ENCODE measurements around the gene AFF1.
"Not testable (repeated sequence)": the region's sequence is repeated elsewhere in the genome, so short reads cannot be mapped to it uniquely, and the experiment has no call there.

Gene AFF1

DNA sequence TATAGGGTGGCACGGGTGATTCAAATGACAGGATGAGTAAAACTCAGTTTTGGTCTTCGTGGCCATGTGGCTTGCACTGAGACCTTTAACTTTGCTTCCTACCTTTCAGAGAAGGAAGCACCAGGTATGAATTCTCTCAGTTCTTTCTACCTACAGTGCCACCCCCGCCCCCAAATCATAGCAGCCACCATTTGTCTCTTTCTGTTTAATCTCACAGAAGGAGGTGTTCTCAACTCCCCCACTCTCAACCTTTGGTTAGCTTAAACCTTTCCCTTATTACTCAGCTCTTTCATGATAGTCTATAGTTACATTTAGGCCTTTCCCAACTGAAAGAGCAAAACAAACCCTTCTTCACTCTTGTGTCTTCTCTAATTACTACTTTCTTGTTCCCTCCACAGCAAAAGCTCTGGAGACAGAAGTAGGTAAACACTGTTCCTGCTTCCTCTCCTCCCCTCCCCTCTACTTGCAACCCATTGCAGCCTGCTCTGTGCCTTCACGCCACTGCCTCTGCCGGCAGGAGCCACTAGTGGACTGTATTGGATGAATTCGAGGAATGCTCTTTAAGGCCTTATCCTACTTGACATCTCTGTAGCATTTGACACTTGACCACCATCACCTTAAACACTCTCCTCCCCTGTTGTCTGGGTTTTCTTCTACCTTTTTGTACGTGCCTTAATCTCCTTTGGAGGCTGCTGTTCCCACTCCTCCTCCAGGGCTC is 123.7 kb downstream of the AFF1 start:
- DNase-seq: peak; percentile 65

DNA sequence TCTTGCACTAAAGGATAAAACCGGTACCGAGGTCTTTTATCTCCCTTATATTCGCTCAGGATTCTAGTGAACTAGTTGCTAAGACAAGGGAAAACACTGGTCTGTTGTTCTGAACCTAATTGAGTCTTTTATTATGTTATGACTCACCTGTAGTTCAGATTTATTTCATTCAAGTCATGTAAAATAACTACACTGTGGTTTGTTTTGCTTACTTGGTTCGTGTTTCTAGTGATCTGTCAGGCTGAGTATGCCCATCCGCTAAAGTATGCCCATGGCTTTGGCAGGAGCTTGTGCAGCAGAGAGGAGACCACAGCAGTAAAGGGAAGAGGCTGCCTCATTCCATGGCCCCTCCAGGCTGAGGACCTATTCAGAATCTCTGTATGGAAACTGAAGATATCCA is 126.1 kb downstream of the AFF1 start:
- no peak for DNase-seq

GRCh38 chr4:87065021-87065420 is 130.2 kb downstream of the AFF1 start:
- DNase-seq: no peak

DNA sequence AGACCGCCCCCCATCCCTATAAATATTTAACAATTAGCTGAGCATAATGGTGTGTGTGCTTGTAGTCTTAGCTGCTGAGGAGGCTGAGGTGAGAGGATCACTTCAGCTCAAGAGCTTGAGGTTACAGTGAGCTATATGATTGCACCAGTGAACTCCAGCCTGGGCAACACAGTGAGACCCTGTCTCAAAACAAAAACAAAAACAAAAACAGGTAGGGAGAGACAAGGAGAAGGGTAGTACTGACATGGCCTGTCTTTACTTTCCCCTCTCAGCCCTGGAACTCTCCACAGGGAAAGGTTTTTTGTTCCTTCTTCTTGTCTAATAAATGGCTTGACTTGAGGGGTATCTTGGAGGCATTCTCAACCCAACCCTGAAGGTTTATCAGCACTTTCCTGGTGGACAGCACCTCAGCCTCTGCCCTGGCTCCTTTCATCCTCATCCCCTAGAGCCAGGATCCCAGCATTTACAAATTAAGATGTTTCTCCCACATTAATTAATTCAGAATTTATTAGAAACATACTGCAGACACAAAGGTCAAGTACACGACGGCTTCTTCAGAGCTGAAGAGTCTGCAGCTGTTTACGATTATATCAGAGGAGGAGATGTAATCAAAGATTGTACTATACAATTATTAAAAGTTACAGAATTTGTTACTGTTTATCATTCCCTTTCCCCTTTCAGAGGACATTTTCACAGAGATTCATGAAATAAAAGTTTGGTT is 131.8 kb downstream of the AFF1 start:
- DNase-seq: no peak

DNA sequence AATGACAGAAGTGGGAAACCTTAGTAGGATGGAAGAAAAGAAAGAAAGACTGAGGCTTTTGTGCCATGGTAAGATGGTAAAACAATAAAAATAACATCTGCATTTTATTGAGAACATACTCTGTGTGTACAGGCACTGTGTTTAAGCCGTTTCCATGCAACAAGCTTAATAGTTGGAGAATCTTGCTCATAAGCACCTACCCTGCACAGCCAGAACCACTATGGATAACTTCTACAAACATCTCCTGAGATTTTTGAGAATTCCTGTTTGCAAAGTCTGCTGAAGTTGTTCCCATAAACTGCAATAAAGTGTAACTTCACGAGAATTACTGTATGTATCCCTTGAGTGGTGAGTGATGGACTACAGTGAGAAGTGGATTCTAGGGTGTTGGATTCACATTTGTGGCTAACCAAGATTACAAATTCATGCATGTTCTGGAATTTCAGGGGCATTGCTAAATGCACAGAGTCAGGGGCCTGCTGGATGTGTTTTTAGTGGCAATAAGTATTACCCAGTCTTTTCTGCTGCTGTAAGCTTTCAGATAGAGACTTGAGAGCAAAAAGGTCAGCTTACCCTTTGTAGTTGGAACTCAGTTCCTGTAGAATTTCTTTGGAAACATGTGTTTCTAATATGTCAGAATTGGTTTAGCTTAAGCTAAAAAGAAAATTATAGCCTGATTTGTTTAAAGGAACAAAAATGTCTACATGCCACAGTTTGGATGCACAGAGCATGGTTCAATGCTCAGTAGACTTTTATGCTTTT is 132.5 kb downstream of the AFF1 start:
- DNase-seq: no peak

DNA sequence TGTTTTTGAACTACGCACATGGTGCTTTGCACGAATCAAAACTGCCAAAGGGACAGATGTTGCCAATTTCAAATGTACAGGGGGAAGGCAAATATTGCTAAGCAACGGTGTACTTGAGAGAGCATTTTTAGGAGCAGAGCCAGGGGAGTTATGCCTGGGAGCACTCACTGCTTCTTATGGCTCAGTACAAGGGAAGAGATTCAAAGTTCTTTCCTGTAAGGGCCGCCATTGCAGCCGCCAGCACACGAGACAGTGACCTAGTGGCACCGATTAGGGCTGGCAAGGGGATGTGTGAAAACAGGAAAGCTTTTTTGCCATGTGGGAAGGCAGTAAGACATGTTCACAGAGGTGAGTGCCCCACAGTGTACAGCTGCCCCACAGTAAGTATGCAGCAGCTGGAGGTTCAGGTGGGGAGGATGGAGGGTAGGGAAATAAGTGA is 133.8 kb downstream of the AFF1 start:
- no peak for DNase-seq

- no peak for DNase-seq
These were observed 134.4 kb downstream of the AFF1 start for GRCh38 chr4:87069037-87069742.

- DNase-seq: no peak
These were observed 136.6 kb downstream of the AFF1 start for GRCh38 chr4:87071401-87071800.

GRCh38 chr4:87072545-87072944 is 137.7 kb downstream of the AFF1 start:
- DNase-seq: not testable (repeated sequence)

DNA sequence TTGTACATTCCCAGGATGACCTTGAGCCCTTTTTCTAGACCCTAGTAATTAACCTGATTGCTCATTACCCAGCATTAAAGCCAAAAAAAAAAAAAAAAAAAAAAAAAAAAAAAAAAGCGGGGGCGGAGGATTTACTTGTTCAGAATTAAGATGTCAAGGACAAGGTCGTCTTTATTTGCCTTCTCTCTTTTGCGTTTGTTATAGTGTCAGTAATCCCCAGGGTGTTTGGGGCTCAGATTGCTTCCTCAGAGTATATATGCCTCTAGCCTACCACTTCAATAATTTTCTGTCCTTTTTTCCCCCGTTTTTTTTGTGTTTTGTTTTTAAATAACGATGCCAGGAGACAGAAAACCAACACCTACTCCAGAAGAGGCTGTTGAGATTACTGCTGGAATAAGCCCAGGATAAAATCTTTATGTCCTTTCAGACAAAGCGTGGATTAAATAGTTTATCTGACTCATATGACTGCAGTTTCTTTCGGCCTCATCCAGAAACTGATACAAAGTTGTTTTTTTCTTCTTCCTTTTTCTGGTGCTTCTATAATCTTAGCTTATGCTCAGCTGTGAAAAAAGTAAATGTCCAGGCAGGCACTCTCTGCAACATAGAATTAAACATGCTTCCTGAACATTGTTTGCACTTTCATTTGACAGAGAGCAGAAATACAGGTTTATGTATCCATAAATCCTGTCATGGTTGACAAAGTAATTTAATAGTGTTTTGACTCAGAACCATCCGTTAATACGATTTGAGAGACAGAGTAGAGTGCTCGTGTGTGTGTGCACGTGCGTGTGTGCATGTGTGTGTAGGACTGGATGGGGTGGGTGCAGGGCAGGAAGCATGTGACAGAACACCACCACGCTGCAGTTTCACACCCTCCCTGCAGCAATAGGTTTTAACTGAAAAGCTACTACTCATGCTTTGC is 138.6 kb downstream of the AFF1 start:
- peak; percentile 73 for DNase-seq

DNA sequence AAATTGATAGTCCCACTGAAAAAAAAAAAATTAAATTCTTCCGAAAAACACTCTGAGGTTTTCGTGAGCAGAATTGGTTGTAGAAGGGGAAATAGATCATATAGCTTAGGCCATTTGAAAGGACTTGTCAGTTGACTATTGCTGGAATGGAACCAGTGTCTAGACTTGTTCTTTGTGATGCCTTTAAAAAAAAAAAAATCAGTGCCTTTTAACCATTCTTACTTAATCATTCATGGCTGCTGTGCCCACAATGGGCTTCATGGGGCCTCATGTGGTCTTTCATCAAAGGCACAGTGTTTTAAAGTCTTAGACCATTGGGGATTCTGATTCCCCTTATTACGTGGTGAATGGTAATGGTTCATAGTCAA is 139.3 kb downstream of the AFF1 start:
- no peak for DNase-seq

- DNase-seq: no peak
These were observed 141.1 kb downstream of the AFF1 start for GRCh38 chr4:87075876-87076275.

- no peak for DNase-seq
These were observed 142.0 kb downstream of the AFF1 start for GRCh38 chr4:87076690-87077358.

GRCh38 chr4:87077914-87078585 is 143.2 kb downstream of the AFF1 start:
- DNase-seq: no peak

DNA sequence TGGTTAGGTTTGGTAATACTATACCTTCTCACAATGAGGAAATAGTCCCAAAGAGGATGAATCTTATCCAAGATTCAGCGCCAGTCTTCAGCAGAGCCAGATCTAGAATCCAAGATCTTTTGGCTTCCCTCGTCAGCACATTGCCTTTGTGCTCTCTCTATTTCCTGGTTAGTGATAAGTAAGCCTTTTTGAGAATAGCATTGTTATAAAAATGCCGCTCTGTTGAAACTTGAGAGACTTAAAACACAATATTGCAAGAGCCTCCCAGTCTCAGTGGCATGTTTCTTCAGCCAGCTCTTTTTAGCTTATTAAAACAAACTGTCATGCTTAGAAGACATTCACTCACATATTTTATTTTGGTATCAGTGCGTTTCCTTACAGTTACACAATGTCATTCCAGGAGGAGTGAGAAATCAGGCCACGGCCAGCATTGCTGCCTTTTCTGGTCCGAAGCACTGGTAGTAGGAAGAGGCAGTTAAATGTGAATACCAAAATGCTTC is 144.2 kb downstream of the AFF1 start:
- DNase-seq: no peak

DNA sequence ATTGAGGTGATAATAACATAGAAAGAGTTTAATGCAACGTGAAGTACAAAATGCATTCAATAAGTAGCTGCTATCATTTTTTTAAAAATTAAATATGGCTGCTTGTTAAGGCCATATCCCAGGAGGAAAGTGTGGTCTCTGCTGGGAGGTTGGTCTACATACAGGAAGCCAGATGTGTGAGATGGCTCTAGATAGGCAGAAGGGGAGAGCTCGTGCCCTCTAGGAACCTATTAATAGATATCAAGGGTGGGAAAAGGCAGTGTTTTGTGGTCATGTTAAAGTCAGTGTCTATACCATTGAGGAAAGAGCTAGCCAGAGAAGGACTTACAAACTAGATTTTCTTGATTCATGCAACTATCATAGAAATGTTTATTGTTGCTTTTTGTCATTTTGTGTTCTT is 145.2 kb downstream of the AFF1 start:
- no peak for DNase-seq

DNA sequence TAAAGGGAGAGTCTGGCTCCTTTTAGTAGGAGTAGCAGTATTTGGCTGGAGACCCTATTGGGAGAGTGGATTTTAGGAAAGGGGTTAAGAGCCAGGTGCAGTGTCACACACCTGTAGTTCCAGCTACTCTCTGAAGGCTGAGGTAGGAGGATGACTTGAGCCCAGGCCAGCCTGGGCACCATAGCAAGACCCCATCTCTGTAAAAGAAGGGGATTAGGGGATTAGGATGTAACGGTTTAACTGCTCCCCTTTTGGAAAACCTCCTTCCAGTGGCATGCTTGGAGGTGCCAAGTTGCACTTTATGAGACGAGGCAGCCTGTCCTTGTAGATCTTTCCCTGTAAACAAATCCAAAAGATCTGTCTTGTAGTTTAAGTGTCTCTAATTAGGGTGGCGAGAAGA is 145.7 kb downstream of the AFF1 start:
- DNase-seq: no peak

DNA sequence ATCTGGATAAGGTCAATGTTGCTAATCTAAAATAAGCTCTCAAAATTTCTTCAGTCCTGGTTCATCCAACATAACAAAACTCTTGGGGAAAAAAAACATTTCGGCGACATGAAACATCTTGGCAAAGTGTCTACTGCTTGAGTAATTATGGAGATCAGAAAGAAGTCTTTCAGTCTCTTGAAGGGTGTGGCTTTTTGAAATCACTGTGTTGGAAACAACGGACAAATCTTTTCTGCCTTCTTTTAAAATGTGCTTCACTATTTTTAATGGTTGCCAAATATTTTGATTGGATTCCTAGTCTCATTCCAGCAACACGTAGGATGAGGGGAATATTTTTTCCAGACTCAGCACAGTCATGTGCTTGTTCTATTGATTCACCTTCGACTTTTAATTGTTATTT is 147.0 kb downstream of the AFF1 start:
- DNase-seq: no peak

- DNase-seq: not testable (repeated sequence)
These were observed 150.9 kb downstream of the AFF1 start for GRCh38 chr4:87085732-87086131.

- DNase-seq: no peak
These were observed 151.5 kb downstream of the AFF1 start for GRCh38 chr4:87086143-87086805.
